K562 (cell line): ENCODE results near the gene HYOU1. TPM values are rescaled to one million over a fixed set of nuclear protein-coding genes. Genes with fewer than 3 reads are reported as not detected.

ENCODE experiments used
- ADNP ChIP-seq: fragments of 200-800 bp; sonication (Bioruptor generic); IDR thresholded peaks from 2 replicates; pipeline ENCODE4 v1.6.1; 2016; ENCODE audit warnings: missing genetic modification characterization, missing compliant biosample characterization
- JUND ChIP-seq, 2 experiments: IDR thresholded peaks; 2 replicates in 1 of 2; 3 replicates in 1 of 2; pipeline ENCODE4 v1.6.1; 2011; ENCODE audit warnings: borderline replicate concordance in 2 of 2, low read depth in 2 of 2, low read length in 2 of 2, improper control_type of control experiment in 1 of 2, missing biosample characterization in 1 of 2, missing genetic modification characterization in 1 of 2, missing genetic modification reagents in 1 of 2
- XRCC3 ChIP-seq: fragments of 450-650 bp; IDR thresholded peaks from 2 replicates; pipeline ENCODE4 v1.6.1; 2017; ENCODE audit warnings: mild to moderate bottlenecking, moderate library complexity
- ZNF707 ChIP-seq: fragments of 250-450 bp; sonication (Bioruptor Pico); conservative IDR thresholded peaks from 2 replicates; pipeline ENCODE4 v1.8.0; 2022; ENCODE audit warnings: inconsistent platforms, mild to moderate bottlenecking, moderate library complexity
- polyA plus RNA-seq, 8 experiments: library from polyadenylated mRNA; depleted of rRNA in 4 of 8; stranded (reverse) in 5 of 8; unstranded in 3 of 8; fragments of >200 nt; fragmentation: Nextera tagmentation in 2 of 8; fragmentation: Illumina TruSeq in 1 of 8; extraction: Ambion mirVana in 2 of 8; extraction: Trizol in 1 of 8; gene quantifications; 2 replicates each; pipeline versions ENCODE4 v1.2.1 to v1.2.3, GENCODE V29; 2011 to 2014; ENCODE audit warnings: inconsistent platforms in 1 of 8, missing spikeins in 1 of 8
- total RNA-seq, 7 experiments: library from RNA; depleted of rRNA in 6 of 7; stranded (reverse); fragments of >200 nt in 6 of 7; fragmentation: Illumina TruSeq in 2 of 7; extraction: Trizol in 2 of 7; gene quantifications; 2 replicates each; pipeline versions ENCODE4 v1.2.1 to v1.2.3, GENCODE V29; 2011 to 2021; ENCODE audit warnings: low replicate concordance in 1 of 7
- TF ChIP-seq, protein P1 (sequence below): fragments of 450-650 bp; IDR thresholded peaks from 2 replicates; pipeline ENCODE4 v1.6.1; 2016; ENCODE audit warnings: low read depth
- TF ChIP-seq, protein P2 (sequence below): fragments of 250-450 bp; sonication (Bioruptor Pico); IDR thresholded peaks from 2 replicates; pipeline ENCODE4 v1.9.0; 2021; ENCODE audit warnings: mild to moderate bottlenecking, inconsistent platforms
- TF ChIP-seq, protein P3 (sequence below): fragments of 250-450 bp; sonication (Bioruptor Pico); IDR thresholded peaks from 2 replicates; pipeline ENCODE4 v1.6.1; 2021; ENCODE audit warnings: mild to moderate bottlenecking
- TF ChIP-seq, protein P4 (sequence below): fragments of 450-650 bp; formaldehyde crosslinking; IDR thresholded peaks from 2 replicates; pipeline ENCODE4 v1.4.0; 2020; ENCODE audit warnings: mild to moderate bottlenecking, moderate library complexity
- TF ChIP-seq, protein P5 (sequence below): sonication (generic); formaldehyde crosslinking; IDR thresholded peaks from 2 replicates; pipeline ENCODE4 v1.8.1; 2022; ENCODE audit warnings: missing genetic modification reagents
- TF ChIP-seq, protein P6 (sequence below): sonication (generic); formaldehyde crosslinking; IDR thresholded peaks from 2 replicates; pipeline ENCODE4 v1.8.0; 2022; ENCODE audit warnings: missing genetic modification reagents, mild to moderate bottlenecking, moderate library complexity, borderline replicate concordance

Gene HYOU1
- total and polyA plus RNA-seq, 9 of the 15 experiments (the other 6 are each of a cell fraction or from before 2014, with no cell fraction given), result 19.5 to 197 (median 128) TPM

DNA sequence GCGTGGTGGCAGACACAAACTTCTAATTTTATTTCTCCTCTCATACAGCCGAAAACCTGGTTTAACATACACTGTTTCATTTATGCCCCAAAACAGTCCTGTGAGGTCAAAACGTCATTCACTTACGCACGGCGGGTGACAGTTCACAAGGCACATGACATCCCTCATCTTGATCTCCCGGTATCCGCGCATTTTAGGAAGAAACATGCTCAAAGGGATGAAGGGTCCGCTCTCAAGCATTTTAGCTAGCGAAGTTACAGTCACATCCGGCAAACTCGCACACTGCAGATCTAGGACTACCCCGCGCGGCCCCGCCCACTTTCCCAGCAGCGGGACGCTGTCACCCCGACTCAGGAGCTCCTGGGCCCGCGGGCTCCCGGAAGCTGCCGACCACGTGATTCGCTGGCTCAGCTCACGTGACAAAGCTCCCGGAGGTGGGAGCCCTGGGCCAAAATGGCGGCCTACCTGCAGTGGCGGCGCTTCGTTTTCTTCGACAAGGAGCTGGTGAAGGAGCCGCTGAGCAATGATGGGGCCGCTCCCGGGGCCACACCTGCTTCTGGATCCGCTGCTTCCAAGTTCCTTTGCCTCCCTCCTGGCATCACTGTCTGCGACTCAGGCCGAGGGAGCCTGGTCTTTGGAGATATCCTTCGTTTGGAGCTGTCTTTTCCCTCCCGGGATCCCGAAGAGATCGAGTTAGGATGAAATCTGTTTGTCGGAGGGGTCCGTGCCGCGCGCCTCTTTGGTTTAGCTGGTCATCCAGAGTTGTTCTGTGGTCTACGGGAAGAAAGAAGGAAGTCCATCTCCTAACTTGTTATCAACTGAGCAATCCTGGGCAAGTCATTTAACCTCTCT is 10.6 kb upstream of the HYOU1 start, which contains the start of gene VPS11 (continued):
- TF ChIP-seq, protein P1, sequence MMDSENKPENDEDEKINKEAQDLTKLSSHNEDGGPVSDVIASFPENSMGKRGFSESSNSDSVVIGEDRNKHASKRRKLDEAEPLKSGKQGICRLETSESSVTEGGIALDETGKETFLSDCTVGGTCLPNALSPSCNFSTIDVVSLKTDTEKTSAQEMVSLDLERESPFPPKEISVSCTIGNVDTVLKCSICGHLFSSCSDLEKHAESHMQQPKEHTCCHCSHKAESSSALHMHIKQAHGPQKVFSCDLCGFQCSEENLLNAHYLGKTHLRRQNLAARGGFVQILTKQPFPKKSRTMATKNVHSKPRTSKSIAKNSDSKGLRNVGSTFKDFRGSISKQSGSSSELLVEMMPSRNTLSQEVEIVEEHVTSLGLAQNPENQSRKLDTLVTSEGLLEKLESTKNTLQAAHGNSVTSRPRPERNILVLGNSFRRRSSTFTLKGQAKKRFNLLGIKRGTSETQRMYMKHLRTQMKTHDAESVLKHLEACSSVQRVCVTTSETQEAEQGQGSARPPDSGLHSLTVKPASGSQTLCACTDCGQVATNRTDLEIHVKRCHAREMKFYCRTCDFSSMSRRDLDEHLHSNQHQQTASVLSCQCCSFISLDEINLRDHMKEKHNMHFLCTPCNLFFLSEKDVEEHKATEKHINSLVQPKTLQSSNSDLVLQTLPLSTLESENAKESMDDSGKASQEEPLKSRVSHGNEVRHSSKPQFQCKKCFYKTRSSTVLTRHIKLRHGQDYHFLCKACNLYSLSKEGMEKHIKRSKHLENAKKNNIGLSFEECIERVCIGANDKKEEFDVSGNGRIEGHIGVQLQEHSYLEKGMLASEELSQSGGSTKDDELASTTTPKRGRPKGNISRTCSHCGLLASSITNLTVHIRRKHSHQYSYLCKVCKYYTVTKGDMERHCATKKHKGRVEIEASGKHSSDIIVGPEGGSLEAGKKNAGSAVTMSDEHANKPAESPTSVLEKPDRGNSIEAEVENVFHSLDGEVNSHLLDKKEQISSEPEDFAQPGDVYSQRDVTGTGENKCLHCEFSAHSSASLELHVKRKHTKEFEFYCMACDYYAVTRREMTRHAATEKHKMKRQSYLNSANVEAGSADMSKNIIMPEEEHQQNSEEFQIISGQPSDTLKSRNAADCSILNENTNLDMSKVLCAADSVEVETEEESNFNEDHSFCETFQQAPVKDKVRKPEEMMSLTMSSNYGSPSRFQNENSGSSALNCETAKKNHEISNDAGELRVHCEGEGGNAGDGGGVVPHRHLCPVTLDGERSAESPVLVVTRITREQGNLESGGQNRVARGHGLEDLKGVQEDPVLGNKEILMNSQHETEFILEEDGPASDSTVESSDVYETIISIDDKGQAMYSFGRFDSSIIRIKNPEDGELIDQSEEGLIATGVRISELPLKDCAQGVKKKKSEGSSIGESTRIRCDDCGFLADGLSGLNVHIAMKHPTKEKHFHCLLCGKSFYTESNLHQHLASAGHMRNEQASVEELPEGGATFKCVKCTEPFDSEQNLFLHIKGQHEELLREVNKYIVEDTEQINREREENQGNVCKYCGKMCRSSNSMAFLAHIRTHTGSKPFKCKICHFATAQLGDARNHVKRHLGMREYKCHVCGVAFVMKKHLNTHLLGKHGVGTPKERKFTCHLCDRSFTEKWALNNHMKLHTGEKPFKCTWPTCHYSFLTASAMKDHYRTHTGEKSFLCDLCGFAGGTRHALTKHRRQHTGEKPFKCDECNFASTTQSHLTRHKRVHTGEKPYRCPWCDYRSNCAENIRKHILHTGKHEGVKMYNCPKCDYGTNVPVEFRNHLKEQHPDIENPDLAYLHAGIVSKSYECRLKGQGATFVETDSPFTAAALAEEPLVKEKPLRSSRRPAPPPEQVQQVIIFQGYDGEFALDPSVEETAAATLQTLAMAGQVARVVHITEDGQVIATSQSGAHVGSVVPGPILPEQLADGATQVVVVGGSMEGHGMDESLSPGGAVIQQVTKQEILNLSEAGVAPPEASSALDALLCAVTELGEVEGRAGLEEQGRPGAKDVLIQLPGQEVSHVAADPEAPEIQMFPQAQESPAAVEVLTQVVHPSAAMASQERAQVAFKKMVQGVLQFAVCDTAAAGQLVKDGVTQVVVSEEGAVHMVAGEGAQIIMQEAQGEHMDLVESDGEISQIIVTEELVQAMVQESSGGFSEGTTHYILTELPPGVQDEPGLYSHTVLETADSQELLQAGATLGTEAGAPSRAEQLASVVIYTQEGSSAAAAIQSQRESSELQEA, result no peak
- TF ChIP-seq ZNF707, result no peak
- TF ChIP-seq XRCC3, result no peak
- no peak for TF ChIP-seq ADNP (tag)
- TF ChIP-seq, protein P2, sequence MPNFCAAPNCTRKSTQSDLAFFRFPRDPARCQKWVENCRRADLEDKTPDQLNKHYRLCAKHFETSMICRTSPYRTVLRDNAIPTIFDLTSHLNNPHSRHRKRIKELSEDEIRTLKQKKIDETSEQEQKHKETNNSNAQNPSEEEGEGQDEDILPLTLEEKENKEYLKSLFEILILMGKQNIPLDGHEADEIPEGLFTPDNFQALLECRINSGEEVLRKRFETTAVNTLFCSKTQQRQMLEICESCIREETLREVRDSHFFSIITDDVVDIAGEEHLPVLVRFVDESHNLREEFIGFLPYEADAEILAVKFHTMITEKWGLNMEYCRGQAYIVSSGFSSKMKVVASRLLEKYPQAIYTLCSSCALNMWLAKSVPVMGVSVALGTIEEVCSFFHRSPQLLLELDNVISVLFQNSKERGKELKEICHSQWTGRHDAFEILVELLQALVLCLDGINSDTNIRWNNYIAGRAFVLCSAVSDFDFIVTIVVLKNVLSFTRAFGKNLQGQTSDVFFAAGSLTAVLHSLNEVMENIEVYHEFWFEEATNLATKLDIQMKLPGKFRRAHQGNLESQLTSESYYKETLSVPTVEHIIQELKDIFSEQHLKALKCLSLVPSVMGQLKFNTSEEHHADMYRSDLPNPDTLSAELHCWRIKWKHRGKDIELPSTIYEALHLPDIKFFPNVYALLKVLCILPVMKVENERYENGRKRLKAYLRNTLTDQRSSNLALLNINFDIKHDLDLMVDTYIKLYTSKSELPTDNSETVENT (CRISPR knock-in tag), result no peak
- peak; percentile 40; the same call in 1 of the 2 replicates for TF ChIP-seq JUND (IDR thresholded peaks at IDR 0.05; ENCODE audit: borderline replicate concordance, low read depth, low read length)
- TF ChIP-seq JUND (tag; IDR thresholded peaks at IDR 0.05; ENCODE audit: borderline replicate concordance, low read depth, low read length), result 0 out of 3 replicates have a peak, but pooled peaks have one; percentile 14
- TF ChIP-seq, protein P3, sequence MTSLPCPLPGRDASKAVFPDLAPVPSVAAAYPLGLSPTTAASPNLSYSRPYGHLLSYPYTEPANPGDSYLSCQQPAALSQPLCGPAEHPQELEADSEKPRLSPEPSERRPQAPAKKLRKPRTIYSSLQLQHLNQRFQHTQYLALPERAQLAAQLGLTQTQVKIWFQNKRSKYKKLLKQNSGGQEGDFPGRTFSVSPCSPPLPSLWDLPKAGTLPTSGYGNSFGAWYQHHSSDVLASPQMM (CRISPR knock-in tag), result no peak
- TF ChIP-seq, protein P4, sequence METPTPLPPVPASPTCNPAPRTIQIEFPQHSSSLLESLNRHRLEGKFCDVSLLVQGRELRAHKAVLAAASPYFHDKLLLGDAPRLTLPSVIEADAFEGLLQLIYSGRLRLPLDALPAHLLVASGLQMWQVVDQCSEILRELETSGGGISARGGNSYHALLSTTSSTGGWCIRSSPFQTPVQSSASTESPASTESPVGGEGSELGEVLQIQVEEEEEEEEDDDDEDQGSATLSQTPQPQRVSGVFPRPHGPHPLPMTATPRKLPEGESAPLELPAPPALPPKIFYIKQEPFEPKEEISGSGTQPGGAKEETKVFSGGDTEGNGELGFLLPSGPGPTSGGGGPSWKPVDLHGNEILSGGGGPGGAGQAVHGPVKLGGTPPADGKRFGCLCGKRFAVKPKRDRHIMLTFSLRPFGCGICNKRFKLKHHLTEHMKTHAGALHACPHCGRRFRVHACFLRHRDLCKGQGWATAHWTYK, result no peak
- TF ChIP-seq, protein P5, sequence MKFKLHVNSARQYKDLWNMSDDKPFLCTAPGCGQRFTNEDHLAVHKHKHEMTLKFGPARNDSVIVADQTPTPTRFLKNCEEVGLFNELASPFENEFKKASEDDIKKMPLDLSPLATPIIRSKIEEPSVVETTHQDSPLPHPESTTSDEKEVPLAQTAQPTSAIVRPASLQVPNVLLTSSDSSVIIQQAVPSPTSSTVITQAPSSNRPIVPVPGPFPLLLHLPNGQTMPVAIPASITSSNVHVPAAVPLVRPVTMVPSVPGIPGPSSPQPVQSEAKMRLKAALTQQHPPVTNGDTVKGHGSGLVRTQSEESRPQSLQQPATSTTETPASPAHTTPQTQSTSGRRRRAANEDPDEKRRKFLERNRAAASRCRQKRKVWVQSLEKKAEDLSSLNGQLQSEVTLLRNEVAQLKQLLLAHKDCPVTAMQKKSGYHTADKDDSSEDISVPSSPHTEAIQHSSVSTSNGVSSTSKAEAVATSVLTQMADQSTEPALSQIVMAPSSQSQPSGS, result no peak
- TF ChIP-seq, protein P6, sequence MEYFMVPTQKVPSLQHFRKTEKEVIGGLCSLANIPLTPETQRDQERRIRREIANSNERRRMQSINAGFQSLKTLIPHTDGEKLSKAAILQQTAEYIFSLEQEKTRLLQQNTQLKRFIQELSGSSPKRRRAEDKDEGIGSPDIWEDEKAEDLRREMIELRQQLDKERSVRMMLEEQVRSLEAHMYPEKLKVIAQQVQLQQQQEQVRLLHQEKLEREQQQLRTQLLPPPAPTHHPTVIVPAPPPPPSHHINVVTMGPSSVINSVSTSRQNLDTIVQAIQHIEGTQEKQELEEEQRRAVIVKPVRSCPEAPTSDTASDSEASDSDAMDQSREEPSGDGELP, result peak; percentile 83
